ENCODE results near the gene WNT9A. TPM values are rescaled to one million over a fixed set of nuclear protein-coding genes. Genes with fewer than 3 reads are reported as not detected.

Gene WNT9A
- total and polyA plus RNA-seq, 4 donors, result 0.03 to 0.08 TPM; not detected in 2

- Histone ChIP-seq H3K36me3 (ENCODE audit: control insufficient read depth in 4 of 4, insufficient read depth in 3 of 4, low read depth in 1 of 4, low read length in 3 of 4) (no peaks in the 10 kb centered on the region), H3K27ac (ENCODE audit: low read depth in 1 of 2, low read length in 2 of 2) (no peak overlapping the region), H3K4me1 (ENCODE audit: control insufficient read depth in 4 of 4, insufficient read depth in 4 of 4, low read length in 3 of 4) (peaks cover 0 to 4% (median 0%) of the 10 kb centered on the region in 4 donors), H3K4me3 (ENCODE audit: low read depth in 1 of 3, low read length in 3 of 3) (no peak overlapping the region), H3K9ac (ENCODE audit: low read depth in 1 of 2, low read length in 2 of 2) (no peak overlapping the region), H3K9me3 (ENCODE audit: control insufficient read depth in 4 of 4, low read length in 3 of 4) (no peaks in the 10 kb centered on the region), H3K27me3 (ENCODE audit: control insufficient read depth in 4 of 4, insufficient read depth in 4 of 4, low read length in 3 of 4) (peaks cover 0 to 5% (median 1%) of the 10 kb centered on the region in 4 donors)
- 79% methylated on average over 8 of the region's 8 CpGs for WGBS
- no peak for DNase-seq (ENCODE audit: low spot score)
- TF ChIP-seq ATF3 (IDR thresholded peaks at IDR 0.05) (no peak), REST (IDR thresholded peaks at IDR 0.05) (no peak), HNF4G (IDR thresholded peaks at IDR 0.05) (no peak), RXRA (IDR thresholded peaks at IDR 0.05) (no peak), JUND (IDR thresholded peaks at IDR 0.05) (no peak), SP1 (IDR thresholded peaks at IDR 0.05) (no peak), TAF1 (conservative IDR thresholded peaks at IDR 0.05) (no peak), GABPA (IDR thresholded peaks at IDR 0.05 in 1 of 2, conservative IDR thresholded peaks at IDR 0.05 in 1 of 2) (no peak), HNF4A (conservative IDR thresholded peaks at IDR 0.05) (no peak), MAX (IDR thresholded peaks at IDR 0.05) (no peak), FOXA2 (IDR thresholded peaks at IDR 0.05) (no peak)
These were observed 59.2 kb downstream of the WNT9A start for GRCh38 chr1:227888404-227889046.

GRCh38 chr1:227887697-227888403 lies 59.9 kb downstream of the WNT9A start:
- 27% methylated on average over 40 of the region's 40 CpGs for WGBS
- H3K9me3 ChIP-seq (ENCODE audit: control insufficient read depth in 4 of 4, low read length in 3 of 4), result no peaks in the 10 kb centered on the region
- H3K36me3 ChIP-seq (ENCODE audit: control insufficient read depth in 4 of 4, insufficient read depth in 3 of 4, low read depth in 1 of 4, low read length in 3 of 4), result no peaks in the 10 kb centered on the region
- H3K9ac ChIP-seq (ENCODE audit: low read depth in 1 of 2, low read length in 2 of 2), result no peak overlapping the region
- peak; percentile 36 for DNase-seq (ENCODE audit: low spot score)
- H3K27ac ChIP-seq (ENCODE audit: low read depth in 1 of 2, low read length in 2 of 2), result peak overlapping the region; percentile 12 to 35
- H3K4me1 ChIP-seq (ENCODE audit: control insufficient read depth in 4 of 4, insufficient read depth in 4 of 4, low read length in 3 of 4), result peaks cover 0 to 4% (median 0%) of the 10 kb centered on the region in 4 donors
- peaks cover 0 to 5% (median 1%) of the 10 kb centered on the region in 4 donors for H3K27me3 ChIP-seq (ENCODE audit: control insufficient read depth in 4 of 4, insufficient read depth in 4 of 4, low read length in 3 of 4)
- TF ChIP-seq GABPA (IDR thresholded peaks at IDR 0.05 in 1 of 2, conservative IDR thresholded peaks at IDR 0.05 in 1 of 2), result peak in 1 of 2 donors; percentile 1
- TF ChIP-seq RXRA (IDR thresholded peaks at IDR 0.05), result no peak
- H3K4me3 ChIP-seq (ENCODE audit: low read depth in 1 of 3, low read length in 3 of 3), result peak overlapping the region in 1 of 3 donors; percentile 31
